Type B pancreatic cell (in vitro differentiated cells): Measurements from ENCODE around the gene METRN. TPM values are rescaled to one million over a fixed set of nuclear protein-coding genes. Genes with fewer than 3 reads are reported as not detected.

Experiments
- DNase-seq: peaks from one replicate; pipeline ENCODE4 v3.0.0; 2021; ENCODE audit warnings: mixed read lengths; ENCODE audit not compliant: unreplicated experiment; ENCODE audit errors: extremely low spot score
- H3K27ac Mint-ChIP-seq: 2 replicates; pipeline ENCODE4 v1.8.0; 2021; ENCODE audit warnings: mild to moderate bottlenecking, mixed read lengths
- H3K27me3 Mint-ChIP-seq: 2 replicates; pipeline ENCODE4 v1.8.0; 2021; ENCODE audit warnings: mixed read lengths
- H3K36me3 Mint-ChIP-seq: 2 replicates; pipeline ENCODE4 v1.8.0; 2021; ENCODE audit warnings: mixed read lengths
- H3K4me1 Mint-ChIP-seq: one replicate; pipeline ENCODE4 v1.8.0; 2021; ENCODE audit warnings: mixed read lengths; ENCODE audit not compliant: unreplicated experiment
- H3K4me3 Mint-ChIP-seq: 2 replicates; pipeline ENCODE4 v1.8.0; 2021; ENCODE audit warnings: mild to moderate bottlenecking, mixed read lengths
- H3K9me3 Mint-ChIP-seq: 2 replicates; pipeline ENCODE4 v1.8.0; 2021; ENCODE audit warnings: mixed read lengths
- total RNA-seq: library from RNA; stranded (reverse); gene quantifications from 2 replicates; pipeline ENCODE4 v1.2.1, GENCODE V29; 2021; ENCODE audit warnings: low replicate concordance
- TF ChIP-seq, protein P1 (sequence below): fragments of 200-600 bp; sonication (generic); conservative IDR thresholded peaks from 2 replicates; pipeline ENCODE4 v1.5.0; 2021; ENCODE audit warnings: antibody characterized with exemption, mild to moderate bottlenecking

METRN gene
- total RNA-seq, 1 donor from 2014 or later = 97.1 TPM

DNA sequence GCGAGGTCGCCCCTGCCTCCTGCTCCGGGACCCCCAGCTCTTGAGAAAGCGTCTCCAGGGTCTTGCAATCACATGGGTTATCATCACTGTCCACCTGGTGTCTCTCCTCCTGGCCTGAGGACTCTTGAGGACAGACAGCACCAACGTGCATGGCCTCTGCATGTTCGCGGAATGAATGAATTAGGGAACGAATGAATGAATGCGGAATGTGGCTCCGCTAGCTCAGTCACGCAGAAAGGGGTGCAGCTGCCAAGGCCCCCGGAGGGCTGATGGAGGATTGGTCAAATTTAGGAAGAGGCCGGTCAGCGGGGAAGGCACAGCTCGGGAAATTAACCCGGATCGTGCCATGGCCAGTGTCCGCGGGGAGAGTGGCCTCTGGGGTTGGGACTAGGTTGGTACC is 12.6 kb upstream of the METRN start:
- TF ChIP-seq, protein P1, sequence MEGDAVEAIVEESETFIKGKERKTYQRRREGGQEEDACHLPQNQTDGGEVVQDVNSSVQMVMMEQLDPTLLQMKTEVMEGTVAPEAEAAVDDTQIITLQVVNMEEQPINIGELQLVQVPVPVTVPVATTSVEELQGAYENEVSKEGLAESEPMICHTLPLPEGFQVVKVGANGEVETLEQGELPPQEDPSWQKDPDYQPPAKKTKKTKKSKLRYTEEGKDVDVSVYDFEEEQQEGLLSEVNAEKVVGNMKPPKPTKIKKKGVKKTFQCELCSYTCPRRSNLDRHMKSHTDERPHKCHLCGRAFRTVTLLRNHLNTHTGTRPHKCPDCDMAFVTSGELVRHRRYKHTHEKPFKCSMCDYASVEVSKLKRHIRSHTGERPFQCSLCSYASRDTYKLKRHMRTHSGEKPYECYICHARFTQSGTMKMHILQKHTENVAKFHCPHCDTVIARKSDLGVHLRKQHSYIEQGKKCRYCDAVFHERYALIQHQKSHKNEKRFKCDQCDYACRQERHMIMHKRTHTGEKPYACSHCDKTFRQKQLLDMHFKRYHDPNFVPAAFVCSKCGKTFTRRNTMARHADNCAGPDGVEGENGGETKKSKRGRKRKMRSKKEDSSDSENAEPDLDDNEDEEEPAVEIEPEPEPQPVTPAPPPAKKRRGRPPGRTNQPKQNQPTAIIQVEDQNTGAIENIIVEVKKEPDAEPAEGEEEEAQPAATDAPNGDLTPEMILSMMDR = no peak
- Mint-ChIP-seq H3K27ac (no peak overlapping the region), H3K27me3 (peaks cover 72% of the 10 kb centered on the region), H3K4me3 (no peak overlapping the region), H3K36me3 (no peaks in the 10 kb centered on the region), H3K9me3 (no peaks in the 10 kb centered on the region), H3K4me1 (no peaks in the 10 kb centered on the region)
- DNase-seq = no peak

DNA sequence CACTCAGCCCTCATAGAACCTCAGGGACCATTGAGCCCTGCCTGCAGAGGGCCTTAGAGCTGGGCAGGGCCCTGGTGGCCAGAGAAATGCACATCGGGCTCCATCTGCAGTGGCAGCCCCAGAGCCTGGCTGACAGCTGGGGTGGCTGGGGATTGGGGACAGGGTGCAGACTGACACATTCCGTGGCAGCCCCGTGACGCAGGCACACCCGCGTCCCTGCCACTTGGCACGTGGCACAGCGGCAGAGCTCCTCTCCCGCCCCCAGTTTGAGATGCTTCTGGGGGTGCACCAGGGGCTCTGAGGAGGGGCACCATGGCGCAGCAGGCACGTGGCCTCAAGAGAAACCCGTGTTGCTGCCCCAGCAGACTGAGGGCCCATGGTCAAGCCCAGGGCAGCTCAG is 11.5 kb upstream of the METRN start:
- DNase-seq = no peak
- Mint-ChIP-seq H3K27ac (no peak overlapping the region), H3K4me1 (no peaks in the 10 kb centered on the region), H3K36me3 (no peaks in the 10 kb centered on the region), H3K27me3 (peaks cover 73% of the 10 kb centered on the region), H3K4me3 (no peak overlapping the region), H3K9me3 (no peaks in the 10 kb centered on the region)
- TF ChIP-seq, protein P1 = no peak

DNA sequence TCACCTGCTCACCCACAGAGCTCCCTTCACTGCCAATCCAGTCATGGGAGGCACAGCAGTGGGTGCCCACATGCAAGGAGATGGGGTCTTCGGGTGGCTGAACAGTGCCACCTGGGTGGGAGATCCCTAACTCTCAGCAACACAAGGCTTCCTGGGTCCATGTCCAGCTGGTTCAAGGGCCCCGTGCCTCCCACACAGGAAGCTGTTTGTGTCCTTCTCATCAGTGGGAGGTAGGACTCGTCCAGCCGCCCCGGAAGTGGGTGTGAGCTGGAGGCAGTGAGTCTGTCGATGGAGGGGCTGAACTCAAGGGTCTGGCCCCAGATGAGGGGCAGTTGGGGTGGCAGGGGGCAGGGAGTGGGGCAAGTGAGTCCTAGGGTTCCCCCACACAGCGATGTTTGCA is 10.9 kb upstream of the METRN start:
- TF ChIP-seq, protein P1 = no peak
- Mint-ChIP-seq H3K4me3 (no peak overlapping the region), H3K9me3 (no peaks in the 10 kb centered on the region), H3K4me1 (no peaks in the 10 kb centered on the region), H3K27ac (no peak overlapping the region), H3K36me3 (no peaks in the 10 kb centered on the region), H3K27me3 (peaks cover 74% of the 10 kb centered on the region)
- DNase-seq = no peak

DNA sequence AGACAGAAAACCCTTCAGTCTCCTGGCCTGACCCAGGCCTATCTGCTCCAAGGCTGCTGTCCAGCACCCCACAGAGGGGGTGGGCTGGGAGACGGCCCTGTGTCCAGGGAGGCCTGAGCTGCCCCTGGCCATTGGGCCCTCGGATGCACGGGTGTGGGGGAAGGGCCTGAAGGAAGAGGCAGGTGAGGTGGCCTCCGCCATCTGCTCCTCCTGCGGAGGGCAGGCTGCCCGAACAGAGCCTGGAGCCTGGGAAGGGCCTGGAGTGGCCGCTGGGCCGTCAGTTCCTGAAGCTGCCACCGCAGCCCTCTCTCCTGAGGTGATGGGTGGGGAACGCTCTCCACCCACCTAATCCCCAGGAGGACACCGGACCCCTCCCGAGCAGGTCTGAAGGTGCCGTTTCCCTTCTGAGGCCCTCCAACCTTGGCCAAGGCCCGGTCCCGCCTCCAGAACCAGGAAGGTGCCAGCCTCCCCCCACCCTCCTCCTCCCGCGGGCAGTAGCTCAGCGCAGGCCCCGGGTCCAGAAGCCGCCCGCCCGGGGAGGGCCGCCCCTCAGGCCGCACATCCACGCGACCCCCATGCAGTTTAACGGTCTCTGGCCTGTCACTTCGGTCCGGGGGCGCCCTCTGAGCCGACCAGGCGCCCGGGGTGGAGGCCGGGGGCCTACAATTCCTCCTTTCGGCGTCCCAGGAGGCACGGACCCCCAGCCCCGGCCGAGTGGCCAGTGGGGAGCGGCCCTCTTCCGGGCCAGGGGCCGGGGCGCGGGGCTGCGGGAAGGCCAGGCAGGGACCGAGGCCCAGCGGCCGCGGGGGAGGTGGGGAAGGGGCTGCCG is 10.2 kb upstream of the METRN start:
- Mint-ChIP-seq H3K27ac (no peak overlapping the region), H3K27me3 (peaks cover 74% of the 10 kb centered on the region), H3K9me3 (no peaks in the 10 kb centered on the region), H3K36me3 (no peaks in the 10 kb centered on the region), H3K4me3 (peak overlapping the region; percentile 62), H3K4me1 (no peaks in the 10 kb centered on the region)
- no peak for DNase-seq
- TF ChIP-seq, protein P1 = no peak

DNA sequence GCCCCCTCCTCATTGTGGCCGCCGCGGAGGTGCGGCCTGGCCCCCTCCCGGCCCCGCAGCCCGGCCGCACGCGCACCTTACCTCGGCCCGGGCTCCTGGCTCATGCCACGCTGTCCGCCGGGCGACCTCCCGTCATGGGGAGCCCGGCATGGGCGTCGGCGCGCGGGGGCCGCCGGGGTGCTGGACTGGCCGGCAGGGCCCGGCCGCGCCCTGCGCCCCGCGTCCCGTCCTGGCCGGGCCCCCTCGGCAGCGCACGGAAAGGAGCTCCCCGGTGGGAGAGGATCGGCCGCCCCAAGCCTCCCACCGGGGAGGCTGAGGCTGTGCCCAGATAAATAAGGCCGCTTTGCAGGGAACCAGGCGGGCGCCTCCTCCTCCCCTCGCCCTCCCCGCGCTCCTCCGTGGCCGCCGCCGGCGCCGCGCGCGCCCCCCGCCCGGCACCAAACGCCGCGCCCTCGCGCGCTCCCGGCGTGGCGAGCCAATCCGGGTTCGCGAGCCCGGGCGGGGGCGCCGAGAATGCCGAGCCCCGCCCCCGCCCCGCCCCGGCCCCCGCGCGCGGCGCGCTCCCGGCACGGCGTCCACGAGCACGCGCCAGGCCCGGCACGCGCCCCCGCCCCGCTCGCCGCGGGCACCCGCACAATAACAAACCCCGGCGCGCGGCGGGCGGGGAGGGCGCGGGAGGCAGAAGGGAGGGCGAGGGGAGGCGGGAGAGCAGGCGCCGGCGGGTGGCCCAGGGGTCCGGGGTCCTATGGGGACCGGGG is 9.3 kb upstream of the METRN start, which contains the start of gene FBXL16:
TSS of gene FBXL16 (minus strand) at position 371 of the 758 bp plus-strand sequence. CDS start 8,396 bp downstream, outside the sequence.
- Mint-ChIP-seq H3K4me1 (no peaks in the 10 kb centered on the region), H3K36me3 (no peaks in the 10 kb centered on the region), H3K9me3 (no peaks in the 10 kb centered on the region), H3K27me3 (peaks cover 76% of the 10 kb centered on the region), H3K27ac (no peak within 1 kb of the TSS), H3K4me3 (peak within 1 kb of the TSS; percentile 71)
- DNase-seq = no peak
- TF ChIP-seq, protein P1 = no peak
